ENCODE measurements around the gene FCN1.
"Not testable (repeated sequence)": the region's sequence is repeated elsewhere in the genome, so short reads cannot be mapped to it uniquely, and the experiment has no call there.

FCN1 gene

DNA sequence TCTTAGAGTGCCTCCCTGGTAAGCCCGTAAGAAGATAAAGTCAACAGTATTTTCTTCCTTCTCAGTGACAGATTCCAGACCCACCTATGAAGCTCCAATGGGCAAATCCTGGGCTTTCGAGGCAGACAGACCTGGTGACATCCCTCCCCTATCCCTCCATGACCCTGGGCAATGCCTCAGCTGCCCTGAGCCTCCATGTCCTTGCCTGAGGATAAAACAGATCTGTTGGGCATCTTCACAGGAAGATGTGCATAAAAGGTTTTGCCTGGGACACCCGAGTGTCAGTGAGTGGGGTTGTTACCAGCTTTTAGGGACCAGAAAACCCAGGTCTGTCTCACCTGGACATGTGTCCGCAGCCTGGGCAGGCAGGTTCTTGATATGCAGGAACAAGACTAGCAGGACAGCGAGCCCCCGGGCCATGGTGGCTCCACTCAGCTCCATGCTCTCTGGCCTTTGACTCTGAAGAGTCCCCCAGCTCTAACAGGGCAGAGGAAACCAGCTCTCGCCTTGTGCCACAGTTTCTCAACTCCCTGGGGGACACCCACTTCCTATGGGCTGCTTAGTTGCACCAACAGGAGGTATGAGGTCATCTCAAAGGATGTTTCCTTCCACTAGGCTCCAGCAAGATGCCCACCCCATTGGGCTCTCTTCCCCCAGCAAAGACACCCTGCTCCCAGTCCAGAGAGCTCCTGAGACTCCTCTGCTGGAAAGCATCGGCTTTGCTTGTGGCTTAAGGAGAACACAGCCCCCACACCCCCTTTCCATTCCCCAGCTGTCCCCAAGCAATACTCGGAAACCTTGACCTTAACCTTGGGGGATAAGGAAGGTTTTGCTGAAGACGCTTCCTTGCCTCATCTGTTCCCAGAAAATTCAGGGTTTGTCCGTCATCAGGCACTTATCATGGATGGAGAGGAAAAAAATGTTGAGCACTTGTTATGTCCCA, at the start of gene FCN1:
FCN1 (minus strand) TSS at position 482 of the 943 bp plus-strand sequence; CDS start at position 441, 41 bp downstream.
- no peak for FAIRE-seq

DNA sequence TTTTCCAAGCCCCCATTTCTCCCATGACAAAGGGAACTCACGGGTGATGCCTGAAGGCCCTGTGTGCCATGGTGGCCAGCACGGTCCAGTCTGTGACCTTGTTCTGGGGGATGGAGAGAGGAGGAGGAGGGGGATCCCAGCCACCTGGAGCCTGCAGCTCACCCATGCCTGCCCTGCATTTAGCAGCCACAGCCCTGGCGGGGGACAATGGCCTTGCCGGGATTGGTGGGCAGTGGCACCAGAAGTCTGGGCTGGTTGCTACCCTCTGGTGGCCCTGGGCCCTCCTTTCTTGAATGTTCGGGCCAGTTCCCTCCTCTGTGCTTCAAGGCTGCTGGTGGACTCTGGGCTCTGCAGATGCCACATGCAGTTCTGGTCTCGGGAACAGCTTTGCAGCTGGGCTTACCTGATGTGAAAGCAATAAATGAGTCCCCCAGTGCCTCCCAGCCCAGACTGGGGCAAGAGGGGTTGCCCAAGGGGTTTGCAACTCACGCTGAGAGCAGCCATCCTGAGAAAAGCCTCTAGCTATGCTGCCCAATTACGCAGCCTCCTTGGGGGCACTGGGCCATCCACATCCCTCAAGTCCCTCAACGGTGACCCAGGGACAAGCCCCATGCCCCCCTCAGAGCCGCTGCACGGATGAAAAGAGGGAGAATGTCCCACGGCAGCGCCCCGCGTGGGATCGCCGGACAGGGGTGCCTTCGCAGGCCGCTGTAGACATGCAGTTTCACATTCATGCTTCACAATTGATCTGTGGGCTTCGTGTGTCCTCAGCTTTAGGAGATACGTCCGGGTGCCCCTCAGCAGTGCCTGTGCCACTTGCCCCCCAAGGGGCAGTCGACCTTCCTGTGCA, 49.2 kb upstream of the FCN1 start:
- FAIRE-seq = no peak

DNA sequence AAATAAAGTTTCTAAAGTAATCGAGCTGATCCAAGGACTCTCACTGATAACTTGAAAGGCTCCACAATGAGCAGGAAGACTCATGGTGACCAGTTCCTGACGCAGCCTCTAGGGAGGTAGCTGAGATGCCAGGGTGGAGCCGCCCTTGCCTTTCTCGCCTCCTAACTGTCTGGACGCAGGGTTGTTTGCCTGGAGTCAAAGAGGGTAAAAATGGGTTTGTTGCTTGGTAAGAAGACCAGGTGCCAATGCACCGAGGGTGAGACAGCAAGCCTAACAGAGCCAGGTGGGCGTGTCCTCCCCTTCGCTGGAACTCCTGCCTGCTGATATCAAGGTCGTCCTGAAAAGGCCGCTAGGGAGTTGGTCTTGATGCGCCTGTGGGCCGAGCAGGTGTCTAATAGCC, 48.6 kb upstream of the FCN1 start:
- FAIRE-seq = no peak

DNA sequence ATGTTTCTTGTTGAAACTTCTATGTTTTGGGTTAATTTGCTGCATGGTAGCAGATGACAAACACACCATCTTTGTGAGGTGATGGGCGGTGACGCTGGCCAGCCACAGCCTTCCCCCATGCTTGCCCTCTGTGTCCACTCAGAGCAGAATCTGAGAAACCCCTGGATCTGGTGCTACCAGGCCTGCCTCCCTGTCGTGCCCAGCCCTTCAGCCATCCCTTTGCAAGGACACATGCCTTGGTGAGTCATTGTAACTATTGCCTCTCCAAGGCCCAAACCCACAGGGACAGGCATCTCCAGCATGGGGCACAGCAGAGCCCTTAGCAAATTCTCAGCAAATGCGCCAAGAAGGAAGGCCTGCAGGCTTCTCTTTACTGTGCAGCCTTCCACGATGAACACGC, 48.1 kb upstream of the FCN1 start:
- no peak for FAIRE-seq

DNA sequence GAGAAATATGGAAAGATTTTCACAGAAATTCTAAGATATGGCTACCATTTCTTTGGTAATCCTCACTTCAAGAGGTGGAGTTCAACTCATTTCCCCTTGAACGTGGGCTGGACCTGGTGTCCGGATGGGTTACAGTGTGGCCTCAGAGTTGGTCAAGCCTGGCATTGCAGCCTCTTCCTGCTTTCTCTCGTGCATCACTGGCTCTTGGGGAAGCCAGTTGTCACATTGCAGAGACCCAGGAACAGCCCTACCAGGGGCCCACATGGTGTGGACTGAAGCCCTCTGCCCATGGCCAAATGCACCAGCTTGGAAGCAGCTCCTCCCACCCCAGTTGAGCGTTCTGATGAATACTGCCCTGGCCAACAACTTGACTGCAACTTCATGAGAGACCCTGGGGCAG, 47.7 kb upstream of the FCN1 start:
- FAIRE-seq = no peak

DNA sequence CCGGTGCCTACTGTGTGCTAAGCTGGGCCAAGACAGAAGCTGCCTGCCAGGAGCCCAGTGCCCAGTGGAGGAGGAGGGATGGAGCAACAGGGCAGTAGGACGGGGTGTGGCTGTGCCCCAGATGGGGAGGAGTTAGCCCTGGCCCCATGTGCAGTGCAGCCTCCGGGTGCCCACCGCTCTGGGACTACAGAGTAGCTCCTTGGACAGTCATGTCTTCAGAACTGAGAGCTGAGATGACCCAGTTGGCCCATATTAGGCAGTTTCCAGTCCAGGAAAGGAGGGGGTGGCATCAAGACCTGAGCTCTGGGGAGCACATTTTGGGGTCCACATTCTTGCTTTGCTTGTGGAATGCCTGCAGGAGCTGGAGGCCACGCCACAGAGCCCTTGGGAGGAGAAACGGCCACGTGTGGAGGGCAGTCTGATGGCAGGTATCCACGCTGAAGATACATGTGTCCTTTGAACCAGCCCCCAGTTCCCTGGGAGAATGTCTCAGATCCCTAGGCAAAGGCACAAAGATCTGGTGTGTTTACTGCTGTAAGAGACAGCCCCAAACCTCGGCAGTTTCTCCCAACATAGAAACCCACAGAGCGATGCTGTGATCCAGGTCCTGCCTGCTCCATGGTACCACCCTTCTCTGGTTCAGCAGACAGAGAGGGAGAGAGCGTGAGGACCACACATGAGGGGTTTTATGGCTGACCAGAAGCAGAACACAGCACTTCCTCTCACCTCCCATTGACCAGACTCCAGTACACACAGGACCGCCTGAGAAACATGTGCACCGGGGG, 46.8 kb upstream of the FCN1 start:
- no peak for FAIRE-seq

DNA sequence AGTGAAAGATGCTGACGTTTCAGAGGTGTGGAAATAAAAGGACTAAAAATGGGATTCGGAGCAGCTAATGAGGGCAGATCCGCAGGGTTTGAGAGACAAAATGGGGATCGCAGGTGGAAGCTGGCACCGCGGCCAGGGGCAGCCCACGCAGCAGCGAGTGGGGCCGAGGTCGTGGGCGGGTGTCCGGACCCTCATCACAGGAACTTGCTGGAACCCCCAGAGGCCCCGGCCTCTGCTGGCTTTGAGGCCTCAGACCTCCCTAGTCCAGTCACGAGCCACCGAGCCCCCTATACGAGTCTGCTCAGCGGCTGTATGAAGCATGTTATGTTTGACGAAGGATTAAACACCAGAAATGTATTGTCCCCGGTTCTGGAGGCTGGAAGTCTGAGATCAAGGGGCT, 45.8 kb upstream of the FCN1 start:
- no peak for FAIRE-seq

DNA sequence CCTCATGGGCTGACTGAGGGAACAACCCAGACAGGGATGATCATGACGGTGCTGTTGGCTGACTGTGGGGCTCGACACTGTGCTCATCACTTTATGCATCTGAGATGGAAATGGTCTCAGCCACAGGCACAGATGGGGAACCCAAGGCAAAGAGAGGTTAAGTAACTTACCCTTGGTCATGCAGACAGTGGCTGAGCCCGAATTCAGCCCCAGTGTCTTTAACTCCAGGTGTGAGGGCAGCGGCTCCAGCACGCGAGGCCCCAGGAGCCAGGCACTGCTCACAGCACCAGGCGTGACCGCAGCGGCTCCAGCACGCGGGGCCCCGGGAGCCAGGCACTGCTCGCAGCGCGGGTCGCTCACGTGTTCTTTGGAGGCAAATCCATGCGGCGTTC, 45.3 kb upstream of the FCN1 start:
- no peak for FAIRE-seq

DNA sequence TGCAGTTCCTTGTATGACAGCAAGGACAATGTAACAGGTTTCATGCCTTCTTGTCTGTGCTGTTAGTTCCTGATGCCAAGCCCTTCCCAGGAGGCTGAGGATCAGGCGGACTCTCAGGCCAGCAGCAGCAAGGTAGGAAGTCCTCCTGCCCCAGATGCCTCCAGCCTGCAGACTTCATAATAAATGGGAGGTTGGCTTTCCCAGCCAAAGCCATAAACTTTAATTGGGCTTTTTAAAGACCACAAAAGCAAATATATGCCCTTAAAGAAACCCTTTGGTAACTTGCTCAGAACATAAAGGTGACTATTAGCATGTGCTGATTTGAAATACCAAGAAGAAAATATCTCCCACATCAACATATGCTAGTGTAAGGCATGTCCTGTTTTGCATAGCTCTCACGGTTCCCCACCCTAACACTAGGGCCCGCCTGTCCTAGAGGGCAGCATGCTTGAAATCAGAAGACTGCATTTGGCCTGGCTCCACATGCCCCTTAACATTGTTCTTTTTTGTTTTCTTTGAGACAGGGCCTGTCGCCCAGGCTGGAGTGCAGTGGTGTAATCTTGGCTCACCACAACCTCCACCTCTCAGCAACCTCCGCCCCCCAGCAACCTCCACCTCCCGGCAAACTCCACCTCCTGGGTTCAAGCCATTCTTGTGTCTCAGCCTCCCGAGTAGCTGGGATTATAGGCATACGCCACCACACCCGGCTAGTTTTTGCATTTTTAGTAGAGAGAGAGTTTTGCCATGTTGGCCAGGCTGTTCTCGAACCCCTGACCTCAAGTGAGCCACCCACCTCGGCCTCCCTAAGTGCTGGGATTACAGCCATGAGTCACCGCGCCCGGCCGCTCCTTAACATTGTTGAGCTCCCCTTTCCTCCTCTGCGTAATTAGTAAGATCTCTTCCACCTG, 44.6 kb upstream of the FCN1 start:
- no peak for FAIRE-seq

DNA sequence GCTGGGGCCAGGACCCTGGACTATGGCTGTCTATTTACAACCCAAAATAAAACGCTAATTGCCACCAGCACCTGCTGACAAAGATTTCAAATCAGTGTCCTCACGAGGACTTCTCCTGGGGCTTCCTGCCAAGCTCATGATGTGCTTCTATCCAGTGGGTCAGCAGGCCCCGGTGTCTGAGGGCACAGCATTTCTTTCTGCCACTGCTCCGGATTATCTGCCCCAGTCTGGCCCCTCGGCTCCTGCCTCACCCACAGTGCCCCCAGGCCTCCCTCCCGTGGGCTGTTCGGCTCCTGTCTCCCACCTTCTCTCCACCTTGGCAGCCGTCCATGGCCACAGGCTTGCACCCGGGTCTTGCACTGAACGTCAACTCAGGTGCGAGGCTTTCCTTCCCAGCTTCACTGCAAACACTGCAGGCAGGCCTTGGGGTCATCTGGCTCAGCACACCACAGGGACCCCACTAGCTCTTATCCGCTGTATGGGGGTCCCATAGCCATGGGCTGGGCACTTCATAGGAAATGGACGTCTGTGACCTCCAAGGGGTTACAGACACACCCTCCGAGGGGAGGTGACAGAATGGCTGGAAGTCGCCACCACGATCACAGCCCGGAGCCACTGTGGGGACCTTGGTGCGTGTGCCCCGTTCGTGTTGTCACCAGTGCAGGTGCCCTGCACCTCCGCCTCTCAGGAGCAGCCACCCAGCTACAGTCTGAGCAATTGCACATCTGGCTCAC, 43.8 kb upstream of the FCN1 start:
- FAIRE-seq = no peak

DNA sequence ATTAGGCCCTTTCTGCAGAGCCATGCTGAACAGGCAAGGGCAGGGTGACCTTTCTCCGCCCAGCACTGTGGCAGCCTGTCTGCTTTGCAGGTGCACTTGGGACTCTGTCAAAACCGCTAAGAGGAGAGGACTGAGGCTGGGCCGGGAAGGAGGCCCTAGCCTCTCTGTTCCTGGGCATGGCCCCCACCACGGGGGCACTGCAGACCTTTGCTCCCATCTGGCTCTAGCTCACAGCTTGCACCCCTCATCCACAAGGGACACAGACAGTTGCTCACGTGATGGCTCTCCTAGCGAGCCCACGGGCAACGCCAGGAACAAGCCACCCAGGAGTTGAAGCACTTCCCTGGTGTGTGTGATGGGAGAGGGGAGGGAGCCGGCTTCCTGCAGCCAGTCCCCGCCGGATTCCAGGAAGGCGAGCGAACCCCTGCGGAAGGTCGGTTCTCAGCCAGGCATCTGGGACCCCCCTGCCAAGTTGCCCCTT, 43.0 kb upstream of the FCN1 start:
- no peak for FAIRE-seq

DNA sequence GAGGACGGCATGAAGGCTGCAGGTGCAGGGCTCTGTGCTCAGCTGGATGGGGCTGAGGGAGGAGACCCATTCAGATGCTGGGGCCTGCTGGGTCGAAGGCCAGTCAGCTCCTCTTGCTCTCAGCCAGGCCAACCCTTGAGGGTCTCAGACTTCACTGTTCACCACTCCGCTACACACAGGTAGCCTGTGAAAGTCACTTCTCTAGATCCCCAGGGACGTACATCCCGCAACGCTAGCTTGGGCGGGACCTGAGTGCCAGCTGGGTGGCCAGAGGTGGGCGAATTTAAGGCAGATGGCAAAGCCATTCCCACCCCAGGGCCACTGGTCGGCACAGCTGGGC, 42.2 kb upstream of the FCN1 start:
- no peak for FAIRE-seq

DNA sequence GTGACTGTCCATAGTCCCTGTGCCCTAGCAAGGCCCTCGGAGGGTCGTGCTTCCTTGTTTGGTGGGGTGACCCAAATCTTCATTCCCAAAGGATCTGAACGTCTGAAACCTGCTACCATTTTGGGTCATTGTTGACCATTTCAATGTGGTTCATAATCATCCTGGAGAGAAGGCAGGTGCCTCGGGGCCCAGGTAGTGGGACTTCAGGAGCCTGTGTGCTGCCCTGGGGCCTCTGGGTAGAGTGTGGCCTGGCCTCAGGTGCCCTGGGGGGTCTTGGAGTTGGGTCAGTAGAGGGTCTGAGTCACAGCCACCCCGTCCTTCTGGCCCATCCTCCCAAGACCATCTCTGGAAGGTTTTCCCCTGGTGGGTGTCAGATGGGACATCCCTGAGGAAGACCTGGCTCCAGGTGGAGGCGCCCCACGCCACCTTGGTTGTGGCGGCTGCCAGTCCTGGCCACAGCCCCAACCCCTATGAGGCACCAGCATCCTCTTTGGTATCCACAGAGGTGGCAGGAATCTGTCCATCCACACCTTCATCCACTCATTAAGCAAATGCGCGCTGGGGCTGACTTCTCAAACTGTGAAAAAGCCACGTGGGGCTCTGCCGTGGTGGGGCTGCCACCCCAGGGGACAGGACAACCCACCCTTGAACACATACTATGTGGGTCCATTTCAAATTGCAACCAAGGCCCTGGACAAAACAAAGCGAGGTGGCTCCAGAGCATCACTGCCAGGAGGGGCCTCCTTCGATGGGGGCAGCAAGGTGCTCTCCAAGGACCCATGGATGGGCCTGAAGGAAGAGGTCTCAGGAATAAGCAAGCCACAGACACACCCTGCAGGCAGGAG, 41.6 kb upstream of the FCN1 start:
- no peak for FAIRE-seq

DNA sequence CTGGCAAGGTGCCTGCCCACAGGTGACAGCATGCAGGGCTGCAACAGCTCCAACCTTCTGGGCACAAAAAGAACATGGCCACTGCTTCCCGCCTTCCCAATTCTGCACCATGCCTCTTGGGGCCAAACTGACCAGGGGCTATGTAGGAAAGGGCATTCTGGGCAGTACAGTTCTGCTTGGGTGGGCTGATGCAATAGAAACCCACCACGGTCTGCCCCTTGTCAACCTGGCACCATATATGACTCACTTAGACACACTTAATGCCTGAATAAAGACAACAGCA, 40.2 kb upstream of the FCN1 start:
- FAIRE-seq = no peak

DNA sequence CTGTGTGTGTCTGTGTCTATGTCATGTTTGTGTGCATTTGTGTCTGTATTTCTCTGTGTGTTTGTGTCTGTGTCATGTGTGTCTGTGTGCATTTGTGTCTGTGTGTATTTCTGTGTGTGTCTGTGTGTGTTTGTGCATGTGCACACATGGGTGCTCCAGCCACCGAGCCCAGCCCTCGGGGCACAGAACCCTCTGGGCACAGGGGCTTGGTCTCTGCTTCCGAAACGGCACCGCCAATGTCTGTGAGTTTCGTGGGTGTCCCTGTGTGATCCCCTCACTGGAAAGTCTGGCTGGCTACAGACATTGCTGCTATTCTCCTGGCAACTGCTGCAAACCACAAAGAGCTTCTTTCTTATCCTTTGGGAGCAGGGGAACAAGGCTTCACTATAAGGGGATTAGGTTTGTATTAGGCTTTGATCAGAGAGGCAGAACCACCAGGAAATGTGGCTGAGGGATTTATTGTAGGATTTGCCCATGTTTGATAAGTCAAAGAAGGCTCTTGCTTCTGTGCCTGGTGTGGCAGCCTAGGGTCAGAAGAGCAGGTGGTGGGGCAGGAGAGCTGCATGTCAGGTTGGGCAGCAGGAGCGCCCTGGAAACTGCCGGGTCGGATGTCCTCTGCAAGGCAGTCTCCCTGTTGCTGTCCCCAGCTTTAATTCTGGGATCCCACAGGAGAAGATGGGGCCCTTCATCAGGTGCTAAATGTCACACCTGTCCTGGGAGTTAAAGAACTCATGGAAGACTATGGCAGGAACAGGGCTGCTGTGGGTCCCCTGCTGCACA, 39.6 kb upstream of the FCN1 start:
- no peak for FAIRE-seq

DNA sequence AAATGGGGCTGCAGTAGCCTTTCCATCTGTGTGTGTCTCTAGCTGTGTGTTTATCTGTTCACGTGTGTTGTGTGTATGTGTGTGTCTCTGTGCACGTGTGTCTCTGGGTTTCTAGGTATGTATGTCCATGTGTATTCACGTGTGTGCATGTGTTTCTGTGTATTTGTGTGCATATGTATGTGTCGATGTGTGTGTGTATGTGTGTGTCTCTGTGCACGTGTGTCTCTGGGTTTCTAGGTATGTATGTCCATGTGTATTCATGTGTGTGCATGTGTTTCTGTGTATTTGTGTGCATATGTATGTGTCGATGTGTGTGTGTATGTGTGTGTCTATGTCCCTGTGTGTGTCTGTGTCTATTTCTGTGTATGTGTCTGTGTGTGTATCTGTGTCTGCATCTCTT, 38.7 kb upstream of the FCN1 start:
- not testable (repeated sequence) for FAIRE-seq

DNA sequence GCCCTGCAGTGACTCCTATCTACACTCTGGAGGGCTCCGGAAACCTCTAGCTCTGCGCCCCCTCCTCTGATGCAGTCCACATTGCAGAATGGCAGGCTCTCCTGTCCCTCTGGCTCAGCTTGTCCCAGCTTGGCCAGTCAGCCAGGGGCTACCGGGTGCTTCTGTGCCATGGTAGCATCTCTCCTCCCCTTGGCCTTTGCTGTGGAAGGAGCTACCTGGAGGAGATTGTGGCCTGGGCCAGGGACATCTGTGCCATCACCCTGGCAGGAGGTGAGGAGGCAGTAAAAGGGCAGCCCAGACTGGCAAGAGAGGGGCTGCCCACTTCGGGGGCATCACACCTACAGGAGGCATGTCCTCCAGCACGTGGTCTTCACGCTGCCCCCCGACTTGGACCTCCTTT, 38.1 kb upstream of the FCN1 start:
- no peak for FAIRE-seq

DNA sequence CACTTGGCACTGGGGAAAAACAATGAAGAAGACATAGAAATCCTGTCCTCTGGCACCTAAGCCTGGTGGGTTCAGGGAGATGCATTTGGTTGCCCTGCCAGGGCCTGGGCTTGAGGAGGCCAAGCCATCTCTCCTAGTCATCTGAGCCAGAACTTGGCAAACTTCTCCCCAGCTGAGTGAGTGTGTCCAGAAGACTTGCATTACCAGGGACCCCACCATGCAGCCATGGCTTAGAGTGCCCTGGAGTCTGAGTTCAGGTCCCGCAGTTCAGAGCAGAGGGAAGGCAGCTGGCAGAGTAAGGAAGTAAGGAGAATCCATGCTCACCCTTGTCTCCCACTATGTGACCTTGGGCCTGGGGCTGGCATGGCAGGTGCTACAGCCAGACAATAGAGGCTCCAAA, 37.4 kb upstream of the FCN1 start:
- no peak for FAIRE-seq

DNA sequence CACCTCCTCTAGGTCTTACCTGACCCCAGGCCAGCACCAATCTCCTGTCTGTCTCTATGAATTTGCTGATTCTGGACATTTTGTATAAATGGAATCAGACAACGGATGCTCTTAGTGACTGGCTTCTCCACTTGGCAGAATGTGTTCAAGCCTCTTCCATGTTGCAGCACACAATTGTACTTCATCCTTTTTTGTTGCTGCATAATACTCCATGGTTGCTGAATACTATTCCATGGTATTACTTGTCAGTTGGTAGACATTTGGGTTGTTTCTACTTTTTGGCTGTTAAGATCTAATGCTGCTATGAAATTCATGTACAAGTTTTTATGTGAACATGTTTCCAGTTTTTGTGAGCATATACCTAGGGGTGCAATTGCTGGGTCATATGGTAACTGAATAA, 34.3 kb upstream of the FCN1 start:
- FAIRE-seq = no peak

DNA sequence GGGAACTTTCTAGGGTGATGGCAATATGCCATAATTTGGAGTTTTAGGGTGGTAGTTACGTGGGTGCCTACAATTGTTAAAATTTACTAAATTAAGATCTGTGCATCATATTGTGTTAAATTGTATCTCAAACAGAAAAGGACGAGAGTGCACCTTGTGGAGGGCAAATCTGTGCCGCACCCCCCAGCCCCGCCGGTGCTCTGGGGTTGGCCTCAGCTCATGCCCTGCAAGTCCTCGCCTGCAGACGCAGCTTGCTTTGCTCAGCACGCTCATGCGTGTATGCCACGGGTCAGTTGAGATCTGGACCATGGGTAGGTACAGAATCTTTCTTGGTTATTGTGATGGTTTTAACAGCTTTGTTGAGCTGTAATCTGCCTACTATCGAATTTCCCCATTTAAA, 33.7 kb upstream of the FCN1 start:
- FAIRE-seq = no peak
